Lung (tissue), 12 donors: ENCODE results near the gene TRIM32. TPM values are rescaled to one million over a fixed set of nuclear protein-coding genes. Genes with fewer than 3 reads are reported as not detected.

Source experiments
- ATAC-seq: fragments of 200-7000 bp; cut with Tn5 transposase; one replicate; pipeline ENCODE4 v1.9.1; 2020; ENCODE audit warnings: moderate number of reproducible peaks; ENCODE audit not compliant: insufficient read depth, low FRiP score
- DNase-seq, 3 donors: peaks; one replicate each; pipeline ENCODE4 v3.0.0-alpha.2; 2013 to 2017
- H3K27ac ChIP-seq, 2 donors: one replicate each; pipeline ENCODE4 v1.5.1; 2013; ENCODE audit warnings: mild to moderate bottlenecking in 2 of 2, moderate library complexity in 2 of 2, control low read depth in 1 of 2, inconsistent platforms in 1 of 2, low read depth in 1 of 2, low read length in 1 of 2
- H3K27me3 ChIP-seq, 3 donors: one replicate each; pipeline ENCODE4 v1.5.1; 2013; ENCODE audit warnings: low read length in 2 of 3; ENCODE audit not compliant: control insufficient read depth in 3 of 3, insufficient read depth in 3 of 3
- H3K36me3 ChIP-seq, 4 donors: one replicate each; pipeline ENCODE4 v1.5.1; 2013; ENCODE audit warnings: low read length in 4 of 4, mild to moderate bottlenecking in 1 of 4, moderate library complexity in 1 of 4; ENCODE audit not compliant: control insufficient read depth in 4 of 4, insufficient read depth in 4 of 4
- H3K4me1 ChIP-seq, 5 donors: one replicate each; pipeline ENCODE4 v1.5.1; 2013; ENCODE audit warnings: low read length in 5 of 5, mild to moderate bottlenecking in 2 of 5, moderate library complexity in 1 of 5; ENCODE audit not compliant: control insufficient read depth in 5 of 5, insufficient read depth in 5 of 5
- H3K4me3 ChIP-seq: one replicate; pipeline ENCODE4 v1.5.1; 2013; ENCODE audit warnings: mild to moderate bottlenecking, control low read depth, moderate library complexity
- H3K9ac ChIP-seq, 2 donors: one replicate each; pipeline ENCODE4 v1.5.1; 2013; ENCODE audit warnings: low read length in 2 of 2, control low read depth in 1 of 2; ENCODE audit not compliant: insufficient read depth in 1 of 2
- H3K9me3 ChIP-seq, 4 donors: one replicate each; pipeline ENCODE4 v1.5.1; 2013; ENCODE audit warnings: low read length in 3 of 4, mild to moderate bottlenecking in 1 of 4, moderate library complexity in 1 of 4; ENCODE audit not compliant: control insufficient read depth in 4 of 4, insufficient read depth in 3 of 4
- WGBS, 2 donors: extraction: QIAGEN DNeasy Blood & Tissue Kit; methylation state at CpG; one replicate each; pipeline ENCODE4 v1.1.7; 2013; 5-methylcytosine and 5-hydroxymethylcytosine counted together
- polyA plus RNA-seq, 2 donors: library from polyadenylated mRNA; stranded (reverse); fragments of 200-250 nt; gene quantifications; one replicate each; pipeline ENCODE4 v1.2.1, GENCODE V29; 2013
- total RNA-seq, 2 donors: library from RNA; depleted of rRNA in 1 of 2; stranded (reverse); fragments of >200 nt in 1 of 2; gene quantifications; one replicate each; pipeline ENCODE4 v1.2.1, GENCODE V29; 2014 to 2021
- TF ChIP-seq, protein P1 (sequence below): IDR thresholded peaks from 2 replicates; pipeline ENCODE4 v1.5.1; 2012; ENCODE audit warnings: mild to moderate bottlenecking; ENCODE audit errors: control extremely low read depth, extremely low read depth
- donor health status: control.
- donor health status: control.
- donor health status: Bipolar disorder and iron deficiency.
- donor health status: healthy.
- donor health status: DM: yes; HTN: yes; CAD: no.

Gene TRIM32
- total and polyA plus RNA-seq, 4 donors: 2.7 to 20.2 (median 12.1) TPM

DNA sequence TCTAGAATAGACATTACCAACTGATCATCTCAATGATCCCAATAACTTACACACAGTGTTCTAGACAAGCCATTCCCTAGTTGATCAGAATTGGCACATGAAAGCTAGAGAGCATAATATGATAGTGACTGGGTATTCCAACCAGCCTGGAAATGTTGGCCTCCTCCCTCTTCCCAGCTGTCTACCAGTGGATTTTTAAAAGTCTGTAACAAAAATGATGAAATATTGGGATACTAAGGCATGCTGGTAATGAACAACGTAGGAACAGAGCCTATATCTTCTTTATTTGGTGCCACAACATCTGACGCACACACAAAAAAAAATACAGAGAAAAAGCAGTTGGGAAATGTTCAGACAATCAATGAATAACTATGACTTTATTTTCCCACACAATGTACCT lies 34.8 kb downstream of the TRIM32 start:
- Histone ChIP-seq H3K4me3 (no peak overlapping the region), H3K27me3 (no peaks in the 10 kb centered on the region), H3K36me3 (no peaks in the 10 kb centered on the region), H3K9me3 (no peaks in the 10 kb centered on the region), H3K9ac (no peak overlapping the region), H3K27ac (no peak overlapping the region), H3K4me1 (no peaks in the 10 kb centered on the region)
- DNase-seq: no peak
- TF ChIP-seq, protein P1, sequence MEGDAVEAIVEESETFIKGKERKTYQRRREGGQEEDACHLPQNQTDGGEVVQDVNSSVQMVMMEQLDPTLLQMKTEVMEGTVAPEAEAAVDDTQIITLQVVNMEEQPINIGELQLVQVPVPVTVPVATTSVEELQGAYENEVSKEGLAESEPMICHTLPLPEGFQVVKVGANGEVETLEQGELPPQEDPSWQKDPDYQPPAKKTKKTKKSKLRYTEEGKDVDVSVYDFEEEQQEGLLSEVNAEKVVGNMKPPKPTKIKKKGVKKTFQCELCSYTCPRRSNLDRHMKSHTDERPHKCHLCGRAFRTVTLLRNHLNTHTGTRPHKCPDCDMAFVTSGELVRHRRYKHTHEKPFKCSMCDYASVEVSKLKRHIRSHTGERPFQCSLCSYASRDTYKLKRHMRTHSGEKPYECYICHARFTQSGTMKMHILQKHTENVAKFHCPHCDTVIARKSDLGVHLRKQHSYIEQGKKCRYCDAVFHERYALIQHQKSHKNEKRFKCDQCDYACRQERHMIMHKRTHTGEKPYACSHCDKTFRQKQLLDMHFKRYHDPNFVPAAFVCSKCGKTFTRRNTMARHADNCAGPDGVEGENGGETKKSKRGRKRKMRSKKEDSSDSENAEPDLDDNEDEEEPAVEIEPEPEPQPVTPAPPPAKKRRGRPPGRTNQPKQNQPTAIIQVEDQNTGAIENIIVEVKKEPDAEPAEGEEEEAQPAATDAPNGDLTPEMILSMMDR: no peak
- ATAC-seq: no peak
- WGBS, 2 donors: 90 to 91% methylated on average over 2 of the region's 2 CpGs

DNA sequence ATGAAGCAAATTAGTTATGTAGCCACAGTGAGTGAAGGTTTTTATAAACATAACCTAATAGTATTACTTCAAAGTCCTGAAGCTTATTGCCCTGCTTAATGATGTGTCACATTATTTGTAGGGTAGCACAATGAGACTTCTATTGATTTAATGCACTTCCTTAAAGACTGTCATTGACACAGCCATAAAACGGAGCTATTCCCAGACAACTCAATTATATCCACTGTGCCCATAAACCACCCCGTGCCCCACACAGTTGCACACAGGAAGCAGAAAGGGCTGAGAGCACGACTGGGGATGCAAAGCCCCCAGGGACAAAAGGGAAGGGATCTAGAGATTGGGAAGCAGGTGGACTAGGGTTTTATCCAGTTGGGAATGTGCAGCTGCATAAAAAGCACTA lies 37.0 kb downstream of the TRIM32 start:
- Histone ChIP-seq H3K27me3 (no peaks in the 10 kb centered on the region), H3K4me1 (no peaks in the 10 kb centered on the region), H3K9me3 (no peaks in the 10 kb centered on the region), H3K27ac (no peak overlapping the region), H3K36me3 (no peaks in the 10 kb centered on the region), H3K4me3 (no peak overlapping the region), H3K9ac (no peak overlapping the region)
- TF ChIP-seq, protein P1: no peak
- 30 to 46% methylated on average over 3 of the region's 3 CpGs for WGBS, 2 donors
- DNase-seq: no peak
- no peak for ATAC-seq

DNA sequence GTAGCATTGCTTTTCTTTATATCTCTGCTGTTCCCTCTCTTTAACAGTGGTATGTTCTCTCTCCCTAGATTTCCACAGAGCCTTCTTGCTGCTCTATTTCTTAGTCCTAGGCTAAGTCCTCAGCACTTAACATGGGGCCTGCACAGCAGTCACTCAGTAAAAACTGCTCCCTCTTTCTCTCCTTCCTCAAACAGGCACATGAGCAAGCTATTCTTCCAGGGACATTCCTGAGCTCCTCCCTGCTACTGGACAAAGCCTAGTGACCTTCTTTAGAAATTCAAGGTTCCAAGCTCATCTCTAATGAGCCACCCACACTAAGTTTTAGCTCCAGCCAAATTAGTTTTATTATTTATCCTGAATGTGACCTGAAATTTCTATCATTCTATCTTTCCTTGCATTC lies 39.5 kb downstream of the TRIM32 start:
- Histone ChIP-seq H3K4me1 (no peaks in the 10 kb centered on the region), H3K9me3 (no peaks in the 10 kb centered on the region), H3K27ac (no peak overlapping the region), H3K9ac (no peak overlapping the region), H3K36me3 (no peaks in the 10 kb centered on the region), H3K4me3 (no peak overlapping the region), H3K27me3 (no peaks in the 10 kb centered on the region)
- TF ChIP-seq, protein P1: no peak
- ATAC-seq (no peak), DNase-seq (no peak)

DNA sequence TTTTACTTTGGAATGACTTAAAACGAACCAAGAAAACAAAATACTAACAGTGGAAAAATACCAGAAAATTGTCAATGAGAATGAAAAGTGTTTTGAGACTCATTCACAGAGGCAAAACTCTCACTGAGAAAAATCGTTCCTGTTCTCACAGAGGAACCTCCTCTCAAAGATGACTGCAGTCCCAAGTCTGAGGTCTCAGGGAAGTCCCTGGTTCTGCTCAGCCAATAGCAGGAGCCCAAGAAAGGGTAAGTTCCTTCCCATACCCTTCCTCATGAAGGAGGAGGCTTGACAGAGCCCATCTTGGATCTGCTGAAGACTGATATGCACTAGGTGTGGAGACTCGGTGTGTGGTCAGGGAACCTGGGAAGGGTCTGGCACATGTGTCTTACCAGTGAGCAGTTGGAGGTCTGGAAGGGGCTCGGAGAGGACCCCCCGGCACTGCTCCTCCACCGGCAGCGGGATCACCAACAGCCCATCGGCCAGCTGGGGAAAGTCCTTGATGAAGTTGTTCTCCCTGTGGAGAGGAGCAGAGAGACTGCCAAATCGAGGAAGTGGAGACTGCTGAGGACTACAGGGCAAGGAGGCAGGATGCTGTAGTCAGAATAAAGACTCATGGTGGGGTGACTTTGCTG lies 46.0 kb downstream of the TRIM32 start:
- no peak for ATAC-seq

More for the DNA sequence above, 46.0 kb downstream of the TRIM32 start:
- 75 to 82% methylated on average over 9 of the region's 9 CpGs for WGBS, 2 donors
- TF ChIP-seq, protein P1: no peak
- Histone ChIP-seq H3K36me3 (no peaks in the 10 kb centered on the region), H3K27me3 (no peaks in the 10 kb centered on the region), H3K4me1 (peaks cover 0 to 6% (median 5%) of the 10 kb centered on the region in 5 donors), H3K9ac (no peak overlapping the region), H3K4me3 (no peak overlapping the region), H3K27ac (no peak overlapping the region), H3K9me3 (no peaks in the 10 kb centered on the region)
- DNase-seq: no peak
